Stimulated activated CD8-positive, alpha-beta memory T cell treated with anti-CD3 and anti-CD28 coated beads, Interleukin-4, amount 100 ng/mL, for 4 hours (primary cell): ENCODE data around the gene PLXNA2.

Source experiments
- DNase-seq, 2 donors: peaks; one replicate each; pipeline ENCODE4 v3.0.0-alpha.2; 2020; ENCODE audit warnings: low read depth in 2 of 2, low spot score in 1 of 2

PLXNA2 gene

DNA sequence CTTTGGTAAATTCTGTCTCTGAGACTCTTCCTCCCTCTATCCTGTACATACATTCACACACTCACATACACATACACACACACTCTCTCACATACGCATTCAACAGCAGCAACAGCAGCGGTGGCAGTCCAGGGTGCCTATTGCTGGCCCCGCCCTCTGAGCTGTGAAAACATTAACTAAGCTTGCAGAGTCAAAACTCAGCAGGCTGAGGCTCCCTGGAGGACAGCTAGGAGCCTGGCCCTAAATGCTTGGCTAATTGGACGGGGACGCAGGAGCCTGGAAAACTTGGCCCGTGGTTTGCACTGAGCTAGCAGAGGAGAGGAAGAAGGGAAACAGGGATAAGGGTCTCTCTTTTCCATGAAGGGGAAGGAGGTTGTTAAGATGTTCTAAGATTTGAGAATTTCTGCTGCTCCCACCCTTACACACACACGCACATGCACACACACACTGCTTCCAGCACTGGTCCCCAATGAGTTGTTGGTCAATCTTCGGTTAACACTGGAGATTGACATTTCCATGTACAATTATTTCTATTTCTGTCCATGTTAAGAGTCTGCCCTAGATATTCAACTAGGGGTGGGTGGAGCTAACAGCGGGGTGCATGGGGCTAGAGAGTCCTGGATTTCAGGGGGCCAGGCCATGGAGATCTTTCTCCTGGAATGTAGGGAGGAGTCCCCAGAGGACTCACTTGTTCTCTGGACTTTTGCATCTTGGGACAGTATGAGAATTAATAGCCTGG is 94.2 kb downstream of the PLXNA2 start:
- DNase-seq: no peak

DNA sequence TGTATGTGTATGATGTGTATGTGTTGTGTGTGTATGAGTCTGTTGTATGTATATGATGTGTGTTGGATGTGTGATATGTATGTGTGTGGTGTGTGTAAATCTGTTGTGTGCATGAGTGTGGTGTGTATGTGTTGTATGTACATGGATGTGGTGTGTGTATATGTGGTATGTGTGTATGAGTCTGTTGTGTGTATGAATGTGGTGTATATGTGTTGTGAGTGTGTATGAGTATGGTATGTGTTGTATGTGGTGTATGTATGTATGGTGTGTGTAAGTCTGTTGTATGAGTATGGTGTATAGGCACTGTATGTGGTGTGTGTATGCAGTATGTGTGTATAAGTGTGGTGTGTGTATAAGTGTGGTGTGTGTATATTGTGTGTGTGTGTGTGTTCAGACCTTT is 95.0 kb downstream of the PLXNA2 start:
- DNase-seq: no peak

- DNase-seq: no peak
These were observed 95.8 kb downstream of the PLXNA2 start for GRCh38 chr1:208148380-208148779.

DNA sequence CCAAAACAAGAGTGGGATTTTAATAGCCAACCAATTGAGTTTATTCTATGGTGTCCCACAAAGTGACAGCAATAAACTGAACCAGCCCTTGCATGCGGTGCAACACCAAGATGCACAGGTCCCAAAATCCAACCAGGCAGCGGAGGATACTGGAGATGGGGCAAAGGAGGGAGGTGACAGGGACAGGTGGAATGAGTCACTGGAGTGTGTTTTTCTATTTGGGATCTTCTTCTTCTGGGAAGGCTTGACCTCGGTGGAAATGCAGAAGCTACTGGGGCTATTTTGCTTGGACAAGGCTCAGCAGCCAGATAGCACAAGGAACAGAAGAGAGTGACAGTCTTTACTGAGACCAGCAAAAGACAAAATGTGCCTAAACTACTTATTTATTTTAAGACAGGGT is 97.5 kb downstream of the PLXNA2 start:
- DNase-seq: no peak

DNA sequence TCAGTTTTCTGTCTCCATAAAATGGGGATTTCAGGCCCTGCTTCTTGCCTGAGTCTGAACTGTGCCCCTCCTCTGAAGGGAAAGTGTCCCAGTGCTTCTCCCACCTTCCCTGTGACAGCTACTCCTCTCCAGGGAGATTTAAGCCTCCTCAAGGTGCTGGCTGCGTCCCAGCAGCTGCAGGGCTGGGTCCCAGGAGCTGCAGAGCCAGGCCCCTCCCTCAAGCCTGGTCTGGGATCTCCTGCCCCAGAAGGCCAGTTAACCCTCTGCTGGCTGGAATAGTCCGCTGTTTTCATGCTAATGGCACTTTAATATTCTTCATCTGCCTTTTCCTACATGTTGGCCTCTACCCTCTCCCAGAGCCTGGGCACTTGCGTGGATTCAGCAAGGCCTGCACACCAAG is 99.0 kb downstream of the PLXNA2 start:
- DNase-seq: no peak

DNA sequence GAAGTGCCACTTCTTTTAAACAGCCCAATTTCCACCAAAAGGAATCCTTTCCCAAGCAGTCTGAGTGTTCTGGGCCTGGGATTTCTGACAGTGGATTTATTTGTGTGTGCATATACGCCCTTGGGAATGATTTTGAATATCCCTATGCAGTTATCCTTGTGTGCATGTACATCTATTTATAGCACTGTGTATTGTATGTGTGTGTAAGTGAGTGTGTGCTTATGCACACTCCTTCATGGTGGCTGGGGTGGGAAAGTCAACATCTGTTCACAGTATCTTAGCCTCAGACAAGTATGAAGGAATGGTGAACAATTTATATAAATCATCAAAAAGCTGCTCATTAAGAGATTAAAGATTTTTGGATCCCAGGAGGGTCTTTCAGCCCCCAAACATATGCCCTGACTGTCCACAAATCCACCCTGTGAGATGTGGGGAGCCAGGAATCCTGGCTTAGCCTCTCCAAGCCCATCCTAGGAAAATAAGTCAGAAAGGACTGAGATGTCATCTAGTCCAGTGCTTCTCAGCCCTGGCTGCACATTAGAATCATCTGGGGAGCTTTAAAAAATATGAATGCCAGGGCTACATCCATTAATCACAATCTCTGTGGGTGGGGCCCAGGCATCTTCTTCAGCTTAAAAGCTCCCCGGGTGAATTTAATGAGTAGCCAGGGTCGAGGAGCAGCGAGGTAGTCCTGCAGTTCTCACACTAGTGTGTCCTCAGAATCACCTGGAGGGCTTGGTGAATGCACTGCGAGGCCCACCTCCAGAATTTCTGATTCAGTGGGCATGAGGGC is 101.4 kb downstream of the PLXNA2 start:
- DNase-seq: no peak

GRCh38 chr1:208141610-208142192 is 102.5 kb downstream of the PLXNA2 start:
- no peak for DNase-seq

- DNase-seq: no peak
These were observed 104.6 kb downstream of the PLXNA2 start for GRCh38 chr1:208139434-208140045.

GRCh38 chr1:208137193-208137592 is 107.0 kb downstream of the PLXNA2 start:
- DNase-seq: no peak

DNA sequence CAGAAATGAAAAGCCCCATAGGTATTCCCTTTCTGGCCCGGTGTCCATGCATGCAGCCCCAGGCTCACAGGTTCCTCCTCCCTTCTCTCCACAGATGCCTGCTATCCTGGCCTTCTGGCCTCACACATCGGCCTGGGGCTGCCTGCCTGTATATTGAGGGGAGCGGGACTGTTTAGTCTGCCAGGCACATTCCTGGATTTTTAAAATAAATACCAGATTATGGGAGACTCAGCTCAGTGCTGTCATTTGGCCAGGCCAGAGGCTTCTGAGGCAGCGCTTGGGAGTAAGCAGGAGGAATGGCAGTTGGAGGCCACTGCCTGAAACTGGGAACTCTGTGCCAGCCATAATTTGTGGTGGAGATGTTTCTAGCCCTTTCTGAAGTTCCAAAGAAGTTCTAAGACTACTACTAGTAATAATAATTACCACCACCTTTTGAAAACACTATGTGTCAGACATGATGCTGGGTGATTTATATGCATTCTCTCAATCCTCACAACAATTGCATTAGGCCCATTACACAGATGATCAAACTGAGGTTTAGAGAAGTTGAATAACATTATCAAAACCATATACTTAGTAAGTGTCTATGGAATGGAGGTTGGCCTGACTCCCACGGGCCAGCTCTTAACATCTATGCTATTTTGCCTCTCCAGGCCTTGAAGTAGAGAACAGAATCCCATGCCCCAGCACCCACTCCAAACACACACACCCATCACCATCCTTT is 107.6 kb downstream of the PLXNA2 start:
- no peak for DNase-seq

GRCh38 chr1:208135354-208135753 is 108.8 kb downstream of the PLXNA2 start:
- DNase-seq: no peak

GRCh38 chr1:208134491-208134890 is 109.7 kb downstream of the PLXNA2 start:
- DNase-seq: no peak

GRCh38 chr1:208133355-208133754 is 110.8 kb downstream of the PLXNA2 start:
- no peak for DNase-seq

GRCh38 chr1:208132287-208132882 is 111.8 kb downstream of the PLXNA2 start:
- DNase-seq: peak in 1 of 2 donors; percentile 2

GRCh38 chr1:208131621-208132286 is 112.4 kb downstream of the PLXNA2 start:
- no peak for DNase-seq

DNA sequence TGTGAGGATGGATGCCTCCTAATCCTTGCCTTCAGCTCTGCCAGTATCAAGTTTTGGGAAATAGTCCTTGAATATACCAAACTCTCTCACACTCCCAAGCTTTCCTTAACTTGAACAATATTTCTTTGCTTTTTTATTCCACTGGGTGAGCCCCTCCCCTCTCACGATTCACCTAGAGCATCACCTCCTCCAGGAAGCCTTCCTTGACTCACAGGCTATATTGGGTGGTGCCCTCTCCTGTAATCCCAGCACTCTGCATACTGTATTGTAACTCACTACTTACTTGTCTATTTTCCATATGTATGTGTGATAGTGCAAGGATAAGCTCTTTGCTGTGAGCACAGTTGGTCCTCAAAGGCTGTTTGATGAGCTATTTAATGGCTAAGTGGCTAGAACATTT is 114.7 kb downstream of the PLXNA2 start:
- no peak for DNase-seq

DNA sequence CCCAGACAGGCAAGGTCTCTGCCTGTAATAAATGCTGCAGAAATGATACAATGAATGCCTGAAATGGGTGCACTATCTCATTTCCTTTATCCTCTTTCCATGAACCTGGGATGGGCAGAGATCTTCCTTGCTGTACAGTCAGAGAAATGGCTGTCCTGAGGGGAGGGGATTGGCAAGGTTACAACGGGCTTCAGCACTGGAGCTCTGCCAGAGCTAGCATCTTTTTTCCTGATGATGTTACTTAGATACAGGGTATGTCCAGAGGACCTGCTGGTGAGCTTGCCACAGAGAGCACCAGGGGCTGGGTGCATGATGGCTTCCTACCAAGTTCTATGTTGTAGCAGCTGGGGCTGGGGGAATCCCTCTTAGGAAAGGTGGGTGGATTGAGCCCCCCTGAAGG is 115.1 kb downstream of the PLXNA2 start:
- no peak for DNase-seq

DNA sequence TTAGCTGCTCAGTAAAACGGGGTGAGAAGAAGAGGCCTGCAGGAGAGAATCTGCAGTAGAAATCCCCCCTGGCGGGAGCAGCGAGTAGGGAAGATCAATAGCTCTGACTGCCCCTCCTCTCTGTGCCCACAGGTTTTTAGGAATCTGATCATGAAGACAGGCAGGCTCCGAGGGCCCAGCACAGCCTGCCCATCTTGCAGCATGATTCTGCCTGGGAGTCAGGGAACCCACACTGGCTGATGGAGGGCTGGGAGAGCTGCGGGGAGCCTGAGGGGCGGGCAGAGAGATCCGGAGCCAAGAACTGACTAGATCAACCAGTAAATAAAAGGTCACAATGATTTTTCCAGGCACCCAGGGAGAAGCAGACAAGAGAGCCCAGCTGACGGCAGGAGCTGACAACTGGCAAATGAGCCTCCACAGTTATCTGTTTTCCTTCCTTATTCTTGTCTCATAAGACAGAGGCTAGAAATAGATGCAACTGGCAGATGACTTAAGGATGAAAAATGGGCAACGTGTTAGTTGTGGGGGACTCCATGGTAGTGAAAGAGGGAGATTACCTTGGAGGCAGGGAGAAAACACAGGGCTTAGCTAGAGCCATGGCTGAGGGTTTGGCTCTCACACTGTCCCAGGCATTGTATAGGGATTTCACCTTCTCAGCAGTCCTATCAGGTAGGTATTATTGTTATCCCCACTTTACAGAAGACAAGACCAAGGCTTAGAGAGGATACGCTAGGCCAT is 116.2 kb downstream of the PLXNA2 start:
- no peak for DNase-seq

GRCh38 chr1:208127284-208127683 is 116.9 kb downstream of the PLXNA2 start:
- DNase-seq: no peak

DNA sequence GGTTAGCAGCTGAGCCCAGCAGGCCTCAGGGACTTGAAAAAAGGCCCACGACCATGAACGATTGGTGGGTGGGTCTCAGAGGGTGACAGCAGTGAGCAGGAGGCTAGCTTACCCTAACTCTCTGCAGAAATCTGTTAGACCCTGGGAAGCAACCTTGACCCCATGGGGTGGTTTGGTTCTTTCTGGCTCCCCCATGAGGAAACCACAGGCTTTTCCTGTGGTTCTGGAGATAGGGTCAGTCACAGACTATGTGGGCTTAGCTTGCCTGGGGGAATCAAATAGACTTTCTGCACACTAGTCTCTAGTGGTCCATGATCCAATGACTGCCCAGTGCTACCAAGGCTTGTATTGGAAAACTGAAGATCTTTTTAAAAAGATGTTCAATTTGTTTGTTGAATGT is 118.1 kb downstream of the PLXNA2 start:
- DNase-seq: no peak
